Stimulated activated CD4-positive, alpha-beta T cell treated with anti-CD3 and anti-CD28 coated beads, TNF-alpha, amount 100 ng/mL, for 4 hours (primary cell): ENCODE results near the gene TLN1.
A peak's percentile ranks its signal among the peaks of the same experiment; 100 is the strongest.

ENCODE experiments used
- DNase-seq, 3 experiments: peaks; one replicate each; pipeline ENCODE4 v3.0.0-alpha.2; 2020; ENCODE audit warnings: low read depth in 3 of 3

TLN1 gene

DNA sequence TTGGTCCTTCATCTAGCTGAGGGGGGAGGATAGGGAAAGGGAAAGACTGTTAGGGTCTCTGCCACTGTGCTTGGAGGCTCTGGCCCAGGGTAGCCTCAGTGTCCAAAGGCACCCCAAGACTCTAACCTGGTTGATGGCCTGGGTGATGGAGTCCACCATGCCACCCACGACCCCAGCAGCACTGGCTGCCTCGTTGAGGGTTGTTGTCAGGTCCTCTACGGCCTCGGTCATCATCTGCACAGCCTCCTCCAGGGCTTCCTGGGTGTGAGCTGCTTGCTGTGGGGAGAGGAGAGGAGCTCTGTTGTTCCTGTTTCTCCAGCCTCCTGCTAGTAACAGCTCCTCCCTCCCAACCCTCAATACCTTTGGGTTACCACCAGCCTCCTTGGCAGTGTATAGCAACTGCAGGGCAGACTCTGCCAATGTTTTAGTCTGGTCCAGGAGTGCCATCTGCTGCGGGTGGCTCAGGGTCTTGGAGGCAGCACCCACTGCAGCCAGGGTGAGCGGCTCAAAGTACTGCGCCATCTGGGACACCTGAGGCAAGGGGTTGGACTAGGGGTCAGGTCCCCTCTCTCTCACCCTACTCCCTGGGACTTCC, 26.1 kb downstream of the TLN1 start:
- no peak for DNase-seq

DNA sequence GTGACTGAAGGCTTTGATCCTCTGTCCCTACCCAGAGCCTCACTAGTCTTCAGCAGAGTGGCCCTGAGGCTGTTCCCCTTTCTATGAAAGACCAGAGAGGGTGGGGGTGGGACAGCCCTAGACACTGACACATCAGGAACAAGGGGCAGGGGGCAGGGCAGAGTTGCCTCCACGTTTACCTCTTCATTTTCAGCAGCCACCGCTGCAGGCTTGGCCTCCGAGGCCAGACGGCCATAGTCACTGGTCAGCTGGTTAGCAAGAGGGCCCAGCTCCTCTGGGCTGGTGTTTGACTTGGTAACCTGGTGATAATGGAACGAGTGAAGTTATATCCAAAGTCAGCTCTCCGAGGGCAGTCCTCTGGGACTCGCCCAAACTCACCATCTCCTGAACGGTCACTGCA, 26.6 kb downstream of the TLN1 start:
- no peak for DNase-seq

DNA sequence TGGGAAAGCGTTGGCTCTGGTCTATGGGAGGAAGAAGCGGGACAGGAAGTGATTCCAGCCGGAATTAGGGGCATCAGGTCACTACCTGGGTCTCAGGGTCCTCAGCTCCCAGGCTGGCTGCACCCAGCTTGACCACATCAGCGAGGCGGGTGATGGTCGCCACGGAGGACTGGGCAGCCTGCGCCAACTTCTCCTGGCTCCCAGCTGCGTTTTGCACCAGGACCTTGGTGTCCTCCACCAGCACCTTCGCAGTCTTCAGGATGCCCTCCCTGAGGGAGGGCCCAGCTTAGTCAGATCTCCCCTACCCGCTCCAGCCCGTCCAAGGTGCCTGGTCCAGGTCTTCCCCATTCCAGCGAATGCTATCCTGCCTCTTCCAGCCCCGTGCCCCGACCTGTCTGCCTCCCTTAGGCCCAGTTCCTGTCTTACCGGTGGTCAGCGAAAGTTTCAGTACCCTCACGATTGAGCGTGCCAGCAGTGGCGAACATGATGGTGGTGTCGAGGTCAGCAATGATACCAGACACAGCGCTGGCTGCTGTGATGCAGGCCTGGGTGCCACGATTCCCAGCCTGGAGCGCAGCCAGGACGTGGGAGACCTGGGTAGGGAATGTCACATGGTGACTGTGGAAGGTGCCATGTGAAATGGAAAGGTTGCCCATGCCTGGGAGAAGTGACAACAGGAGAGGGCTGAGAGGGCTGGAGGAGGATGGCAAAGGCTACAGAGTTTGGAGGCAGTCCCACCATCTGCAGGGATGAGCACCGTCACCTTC, 27.9 kb downstream of the TLN1 start:
- DNase-seq: no peak

DNA sequence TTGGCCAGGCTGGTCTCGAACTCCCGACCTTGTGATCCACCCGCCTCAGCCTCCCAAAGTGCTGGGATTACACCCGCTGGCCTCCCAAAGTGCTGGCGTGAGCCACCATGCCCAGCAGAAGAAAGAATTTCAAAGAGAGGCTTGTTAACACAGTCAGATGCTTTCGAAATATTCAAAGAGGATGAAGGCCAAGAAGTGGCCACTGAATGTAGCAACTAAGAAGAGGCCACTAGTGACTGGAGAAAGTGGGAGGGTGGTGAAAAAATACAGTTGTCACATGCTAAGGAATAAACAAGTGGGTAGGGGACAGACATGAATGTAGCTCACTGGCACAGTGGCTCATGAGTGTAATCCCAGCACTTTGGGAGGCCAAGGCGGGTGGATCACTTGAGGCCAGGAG, 29.3 kb downstream of the TLN1 start:
- no peak for DNase-seq

DNA sequence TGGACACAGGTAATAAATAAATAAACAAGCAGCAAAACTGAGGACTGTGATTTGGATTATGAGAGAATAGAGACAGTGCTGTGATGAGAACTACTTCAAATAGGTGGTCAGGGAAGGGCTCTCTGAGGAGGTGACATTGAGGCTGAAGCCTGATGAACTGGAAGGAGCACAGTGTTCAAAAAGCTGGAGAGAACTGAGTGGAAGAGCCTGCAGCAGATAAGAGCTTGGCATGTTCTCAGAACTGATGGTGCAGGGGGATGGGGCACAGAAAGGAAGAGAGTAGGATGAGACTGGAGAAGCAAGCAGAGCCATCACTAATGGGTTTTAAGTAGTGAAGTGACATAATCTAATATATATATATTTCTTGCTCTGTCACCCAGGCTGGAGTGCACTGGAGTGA, 31.1 kb downstream of the TLN1 start:
- no peak for DNase-seq

DNA sequence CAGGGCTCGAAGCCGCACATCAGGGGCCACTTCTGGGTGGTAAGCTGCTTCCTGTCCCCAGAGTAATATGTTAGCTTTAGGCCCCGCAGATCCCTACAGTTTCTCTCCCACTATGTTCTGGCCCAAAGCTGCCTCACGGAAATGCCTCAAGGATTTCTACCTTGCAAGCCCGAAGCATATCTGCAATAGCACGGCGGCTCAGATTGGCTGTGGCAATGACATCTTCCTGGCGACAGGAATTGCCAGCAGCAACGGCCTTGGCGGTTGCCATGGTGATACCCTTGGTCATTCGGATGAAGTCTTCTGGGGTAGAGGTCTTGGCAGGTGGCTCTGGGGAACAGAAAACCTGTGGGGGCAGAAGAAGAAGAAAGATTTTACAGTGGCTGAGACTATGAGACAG, 32.0 kb downstream of the TLN1 start:
- DNase-seq: no peak

DNA sequence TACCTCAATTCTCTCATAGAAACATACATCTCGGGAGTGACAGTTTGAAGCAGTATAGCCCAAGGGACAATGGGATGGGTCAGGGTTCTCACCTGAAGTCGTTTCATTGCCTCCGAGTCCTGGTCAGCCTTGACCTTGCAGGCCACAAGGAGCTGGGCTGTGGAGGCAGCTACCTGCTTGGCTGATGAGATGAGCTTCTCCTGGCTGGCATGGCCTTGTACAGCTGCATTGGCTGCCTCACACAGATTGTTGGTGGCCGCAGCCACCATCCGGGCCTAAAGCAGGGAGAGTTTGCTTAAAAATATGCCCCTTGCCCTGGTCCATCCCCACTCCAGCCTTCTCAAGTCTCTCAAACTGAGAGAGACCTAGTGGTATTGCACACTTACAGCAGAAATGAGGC, 33.8 kb downstream of the TLN1 start:
- DNase-seq: no peak

DNA sequence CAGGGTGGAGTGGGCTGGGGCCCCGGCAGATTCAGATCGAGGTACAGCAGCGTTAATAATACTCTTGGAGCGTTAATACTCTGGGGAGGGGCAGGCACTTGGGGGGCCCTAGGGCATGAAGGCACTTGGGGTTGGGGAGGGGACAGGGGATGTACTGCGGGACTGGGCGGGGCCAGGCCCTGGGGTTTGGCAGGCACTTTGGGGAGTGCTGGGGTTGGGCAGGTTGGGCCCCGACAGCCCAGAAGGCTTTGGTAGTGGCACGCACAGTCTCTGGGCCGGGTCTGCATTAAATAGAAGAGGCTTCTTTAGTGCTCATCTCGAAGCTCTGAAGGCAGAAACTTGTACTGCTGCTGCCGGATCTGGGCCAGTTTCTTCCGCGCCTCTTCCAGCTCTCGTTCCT, 34.5 kb downstream of the TLN1 start:
- DNase-seq: no peak

DNA sequence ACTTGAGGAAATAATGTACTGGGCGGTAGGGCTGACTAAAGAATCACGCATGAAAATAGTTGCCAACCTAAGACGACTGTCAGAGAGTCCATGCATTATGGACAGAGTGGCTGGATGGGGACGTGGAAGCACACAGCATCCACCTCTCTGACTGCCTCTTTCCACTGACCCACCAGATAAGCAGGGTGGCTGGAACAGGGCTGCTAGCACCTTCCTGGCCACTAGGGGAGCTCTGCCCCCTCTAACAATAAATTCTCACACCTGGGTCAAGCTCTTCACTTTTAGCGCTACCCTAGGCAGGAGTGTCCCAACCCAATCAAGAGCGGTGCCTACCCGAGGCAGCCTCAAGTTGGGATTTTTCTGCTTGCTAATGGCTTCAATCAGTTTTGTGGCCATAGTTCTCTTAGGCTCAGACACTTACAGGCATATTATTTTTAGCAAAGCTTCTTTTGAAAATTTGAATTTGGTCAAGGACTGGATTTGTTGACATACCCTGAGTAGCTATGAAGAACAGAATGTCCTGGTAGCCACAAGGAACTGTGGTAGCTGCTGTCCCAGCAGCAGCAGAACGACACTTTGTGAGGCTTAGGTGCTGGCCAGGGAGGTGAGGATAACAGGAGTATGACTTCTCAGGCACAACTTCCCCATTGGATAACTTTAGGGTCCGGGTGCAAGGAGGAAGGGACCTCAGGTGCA, 35.3 kb downstream of the TLN1 start:
- DNase-seq: peak; percentile 15 to 26 (median 22)

DNA sequence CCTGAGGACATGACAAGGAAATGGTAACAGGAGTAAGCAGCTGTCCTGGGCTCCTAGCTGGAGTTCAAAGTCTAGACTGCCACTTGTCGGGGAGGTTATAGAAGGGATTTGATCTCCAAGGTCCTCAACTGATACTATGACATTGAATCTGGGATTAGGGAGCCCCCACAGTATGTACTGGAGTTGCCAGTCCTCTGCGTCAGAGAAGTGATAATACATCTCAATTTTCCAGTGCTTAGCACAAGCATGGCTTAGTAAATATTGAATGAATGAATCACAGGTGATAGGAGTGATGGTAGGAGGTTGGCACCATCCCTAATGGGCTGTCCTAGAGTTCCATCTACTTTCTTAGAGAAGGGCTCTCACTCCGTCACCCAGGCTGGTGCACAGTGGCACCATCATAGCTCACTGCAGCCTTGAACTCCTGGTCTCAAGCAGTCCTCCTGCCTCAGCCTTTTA, 36.0 kb downstream of the TLN1 start:
- DNase-seq: no peak

DNA sequence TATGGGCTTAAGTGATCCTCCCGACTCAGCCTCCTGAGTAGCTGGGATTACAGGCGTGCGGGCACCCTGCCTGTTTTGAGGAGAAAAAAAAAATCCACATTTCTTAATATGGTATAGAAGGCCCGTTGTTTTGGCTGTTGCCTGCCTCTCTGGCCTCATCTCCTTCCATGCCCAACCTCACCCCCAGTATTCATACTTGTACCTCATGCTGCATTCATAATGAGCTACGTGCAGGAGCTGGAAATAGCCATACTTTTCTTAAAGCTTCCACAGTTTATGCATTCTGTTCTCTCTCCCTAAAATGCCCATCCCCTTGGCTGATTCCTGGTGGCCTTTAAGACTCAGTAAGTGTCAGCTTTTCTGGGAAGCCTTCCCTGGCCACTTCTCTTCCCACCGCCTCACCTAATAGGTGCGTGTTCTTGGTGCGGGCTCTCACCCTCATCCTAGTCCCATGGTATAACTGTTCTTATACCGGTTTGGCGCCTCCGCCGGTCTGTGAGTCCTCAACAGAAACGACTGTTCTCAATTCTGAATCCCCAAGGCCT, 40.2 kb downstream of the TLN1 start:
- DNase-seq: no peak

DNA sequence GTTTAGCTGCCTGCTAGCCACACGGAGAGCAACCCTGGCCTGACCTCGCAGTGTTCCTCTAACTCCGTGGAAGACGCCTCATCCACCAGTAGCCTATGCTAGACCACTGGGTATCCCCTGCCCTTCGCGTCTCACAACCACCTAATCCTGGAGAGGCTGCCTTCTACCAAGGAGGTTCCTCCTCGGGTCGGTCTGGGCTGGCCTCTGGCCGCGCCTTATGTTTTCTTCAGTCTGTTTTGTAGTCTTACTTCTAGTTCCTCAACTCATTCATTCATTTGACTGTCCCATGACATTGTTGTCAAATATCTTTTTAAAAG, 40.7 kb downstream of the TLN1 start:
- DNase-seq: no peak

DNA sequence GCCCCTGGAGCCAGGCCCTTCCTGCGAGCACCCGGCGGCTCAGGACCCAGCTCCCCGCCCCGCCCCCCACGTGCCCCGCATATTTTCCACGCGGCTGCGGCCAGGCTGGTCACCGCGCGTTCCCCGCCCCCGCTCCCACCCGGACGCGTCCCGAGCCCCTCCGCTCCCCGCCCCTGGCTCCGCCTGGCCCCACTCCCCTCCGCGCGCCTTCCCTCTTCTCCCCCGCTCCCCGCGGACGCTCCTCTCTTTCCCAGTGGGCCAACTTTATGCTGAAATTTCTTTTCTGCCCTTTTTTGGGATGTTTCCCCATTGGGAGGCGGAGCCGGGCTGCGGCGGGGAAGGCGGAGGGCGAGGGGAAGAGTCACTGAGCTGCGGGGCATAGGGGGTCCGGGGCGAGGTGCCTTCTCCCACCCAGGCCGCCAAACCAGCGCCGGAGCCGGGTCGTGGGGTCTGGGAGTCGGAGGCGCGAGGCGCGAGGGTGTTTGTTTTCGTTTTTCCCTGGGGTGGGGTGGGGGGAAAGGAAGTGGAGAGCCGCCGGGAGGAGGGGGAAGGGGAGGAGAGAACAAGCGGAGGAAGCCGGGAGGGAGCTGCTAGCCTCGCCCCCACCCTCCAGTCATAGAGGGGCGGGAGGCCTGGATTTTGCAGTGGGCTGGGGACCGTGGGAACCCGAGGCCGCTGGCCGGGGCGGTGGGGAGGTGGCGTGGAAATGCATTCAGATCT, 41.2 kb downstream of the TLN1 start:
- DNase-seq: peak in 1 of 3 experiments; percentile 9

DNA sequence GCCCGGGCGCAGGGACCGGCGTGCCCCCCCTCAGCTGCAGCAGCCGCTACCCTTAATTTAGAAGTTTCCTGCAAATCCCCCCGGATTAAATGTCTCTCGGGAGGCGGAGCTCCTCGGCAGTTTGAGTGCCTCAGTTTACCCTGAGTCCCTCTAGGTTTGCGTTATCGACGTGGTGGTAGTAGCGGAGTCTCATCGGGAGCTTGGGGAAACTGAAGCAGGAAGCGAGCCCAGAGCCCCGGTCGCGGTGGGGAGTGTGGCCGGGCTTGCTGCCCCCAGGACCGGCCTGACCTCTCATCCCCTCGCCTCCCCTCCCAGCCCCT, 41.7 kb downstream of the TLN1 start:
- no peak for DNase-seq

DNA sequence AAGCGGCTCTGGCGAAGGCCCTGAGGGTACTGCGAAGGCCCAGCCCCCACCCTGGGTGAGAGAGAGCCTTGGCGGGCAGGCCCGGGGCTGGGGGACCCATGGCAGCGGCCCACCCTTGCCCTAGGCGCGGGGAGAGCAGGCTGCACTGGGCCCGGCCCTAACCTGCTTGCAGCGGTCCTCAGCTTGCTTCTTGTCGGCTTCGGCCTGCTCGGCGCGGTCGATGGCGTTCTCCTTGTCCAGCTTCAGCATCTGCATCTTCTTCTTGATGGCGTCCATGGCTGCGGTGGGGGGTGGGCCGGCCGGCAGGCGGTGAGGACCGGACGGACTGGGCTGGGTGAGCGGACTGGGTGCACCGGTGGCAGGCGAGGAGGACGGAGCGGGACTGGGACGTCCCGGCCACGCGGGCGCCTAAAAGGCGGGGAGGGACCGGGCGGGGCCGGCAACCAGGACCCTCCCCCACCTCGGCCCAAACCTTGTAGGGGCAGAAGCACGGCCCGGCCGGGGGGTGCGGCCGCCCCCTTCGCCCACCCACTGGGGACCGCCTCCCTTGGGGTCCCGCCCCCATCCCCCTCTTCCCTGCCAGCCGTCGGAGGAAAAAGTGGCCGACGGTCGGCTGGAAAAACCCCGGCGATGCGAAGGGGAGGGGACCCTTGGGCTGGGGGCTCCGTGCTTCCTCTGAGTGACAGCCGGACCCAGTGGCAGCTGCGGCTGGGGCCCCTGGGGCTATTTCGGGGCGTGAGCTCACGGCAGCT, 42.3 kb downstream of the TLN1 start, which contains the start of gene TPM2:
TPM2 (minus strand) TSS at position 384 of the 752 bp plus-strand sequence; CDS start at position 276, 108 bp downstream.
- DNase-seq: no peak

DNA sequence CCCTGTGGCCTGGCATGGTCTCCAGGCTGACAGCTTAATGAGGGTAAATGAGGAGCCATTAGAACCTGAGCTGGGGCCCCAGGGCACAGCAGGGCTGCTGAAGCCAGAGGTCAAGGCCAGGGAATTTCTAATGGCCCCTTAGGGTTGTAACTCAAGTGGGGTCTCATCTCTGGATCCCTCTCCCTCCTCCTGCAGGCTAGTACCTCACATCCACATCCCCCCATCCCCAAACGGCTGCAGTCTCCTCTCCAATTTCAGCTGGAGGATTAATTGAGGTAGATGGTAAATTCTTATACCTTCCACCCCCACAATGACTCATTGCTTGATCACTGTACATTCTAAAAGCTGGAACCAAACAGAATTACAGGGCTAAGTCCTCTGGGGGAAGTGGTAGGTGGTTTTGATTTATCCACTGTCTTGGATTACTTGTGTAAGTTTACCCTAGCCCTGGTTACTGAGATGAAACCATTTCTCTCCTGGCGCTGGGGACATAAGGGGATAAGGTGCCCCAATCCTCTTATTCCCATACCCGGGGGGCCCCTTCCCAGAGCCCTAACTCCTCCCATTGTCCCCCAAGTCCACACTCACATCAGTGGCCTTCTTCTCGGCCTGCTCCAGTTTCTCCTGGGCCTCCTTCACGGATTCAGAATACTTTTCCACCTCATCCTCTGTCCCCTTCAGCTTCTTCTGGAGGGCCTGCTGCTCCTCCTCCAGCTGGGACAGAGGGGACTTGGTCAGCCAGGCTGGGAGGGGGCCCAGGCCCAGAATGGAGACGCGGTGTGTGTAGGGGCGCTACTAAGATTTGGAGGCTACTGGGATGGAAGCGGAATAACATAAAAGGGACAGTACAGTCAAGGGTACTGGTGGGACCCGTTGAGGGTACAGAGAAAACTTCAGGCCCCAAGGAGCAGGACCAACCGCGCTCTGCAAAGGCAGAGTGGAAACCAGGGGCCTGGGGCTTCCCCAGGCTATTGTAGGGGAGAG, 43.1 kb downstream of the TLN1 start:
- DNase-seq: no peak

DNA sequence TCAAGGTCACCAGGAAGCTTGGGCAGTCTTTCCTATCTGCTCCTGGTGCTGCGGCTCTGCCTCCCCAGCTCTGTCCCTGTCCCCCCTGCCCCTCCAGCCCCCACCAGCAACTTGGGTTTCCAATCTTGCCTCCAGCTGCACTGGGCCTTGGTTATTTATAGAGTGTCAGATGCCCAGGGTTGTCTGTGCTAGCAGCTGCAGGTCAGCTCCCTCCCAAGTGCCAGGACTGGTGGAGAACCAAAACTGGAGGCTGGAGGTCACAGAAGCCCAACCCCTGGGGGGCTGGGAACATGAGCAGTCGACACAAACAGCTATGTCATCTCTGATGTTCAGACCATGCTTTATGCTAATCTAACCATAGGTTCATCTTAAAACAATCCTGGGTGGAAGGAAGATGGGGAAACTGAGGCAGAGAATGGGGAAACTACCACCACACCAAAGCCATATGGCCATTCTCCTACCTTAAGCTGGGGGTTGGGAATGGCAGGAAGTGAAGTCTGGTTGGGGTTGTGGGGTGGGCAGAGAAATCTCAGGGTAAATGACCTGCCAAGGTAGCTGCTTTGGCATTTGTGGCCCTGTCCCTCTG, 43.9 kb downstream of the TLN1 start:
- DNase-seq: no peak

DNA sequence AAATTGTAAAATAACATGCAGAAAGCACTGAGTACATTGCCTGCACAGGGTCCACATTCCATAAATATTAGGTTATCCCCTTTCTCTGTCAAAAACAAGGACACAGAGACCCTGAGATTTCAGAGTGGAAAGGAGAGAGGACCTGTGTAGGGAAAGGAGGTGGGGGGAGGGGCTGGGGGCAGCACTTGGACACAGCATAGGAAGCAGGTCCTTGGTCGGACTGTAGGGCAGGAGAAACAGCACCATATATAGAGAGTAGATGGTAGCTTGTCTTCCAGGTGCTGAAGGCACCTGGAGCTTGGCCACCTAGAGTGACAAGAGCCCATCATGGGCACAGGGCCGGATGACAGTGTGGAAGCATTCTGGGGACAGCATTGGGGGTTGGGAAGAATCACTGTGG, 44.7 kb downstream of the TLN1 start:
- no peak for DNase-seq

DNA sequence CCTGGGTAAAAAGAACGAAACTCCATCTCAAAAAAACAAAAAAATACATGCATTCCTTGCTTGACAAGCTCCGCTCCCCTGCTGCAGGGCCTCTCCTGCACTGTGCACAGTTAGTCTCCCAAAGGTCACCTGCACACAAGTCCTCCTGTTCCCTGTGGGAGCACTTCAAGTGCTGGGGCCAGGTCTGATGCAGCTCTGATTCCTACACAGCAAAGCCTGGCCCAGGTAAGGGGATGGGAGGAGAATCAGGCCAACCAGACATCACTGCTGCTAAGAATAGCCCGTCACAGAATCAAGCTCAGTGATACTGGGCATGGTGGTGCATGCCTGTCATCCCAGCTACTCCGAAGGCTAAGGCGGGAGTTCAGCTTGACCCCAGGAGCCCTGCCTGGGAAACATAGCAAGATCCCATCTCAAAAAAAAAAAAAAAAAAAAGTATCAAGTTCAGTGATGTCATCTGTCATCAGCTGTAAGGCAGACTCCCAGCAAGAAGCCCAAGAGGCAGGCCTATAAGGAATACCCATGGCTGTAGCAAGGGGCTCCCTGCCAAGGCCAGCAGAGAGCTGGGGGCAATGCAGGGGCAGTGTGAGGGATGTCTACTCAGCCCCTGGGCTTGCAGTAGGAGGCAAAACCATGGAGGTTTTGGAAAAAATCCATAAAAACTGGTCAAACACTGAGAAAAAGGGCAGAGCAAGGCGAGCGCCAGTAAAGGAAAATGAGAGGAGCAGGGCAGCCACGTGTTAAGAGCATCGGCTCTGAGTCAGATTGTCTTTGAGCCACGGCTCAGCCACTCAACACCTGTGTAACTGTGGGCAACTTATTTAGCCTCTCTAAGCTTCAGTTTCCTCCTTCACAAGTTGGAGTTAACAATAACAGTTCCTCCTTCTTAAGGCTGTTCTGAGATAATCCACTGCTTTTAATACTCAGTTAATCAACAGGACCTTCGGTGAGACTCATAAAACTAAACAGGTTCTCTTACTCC, 45.5 kb downstream of the TLN1 start:
- no peak for DNase-seq
